Measurements from ENCODE around the gene TRMT44. TPM values are rescaled to one million over a fixed set of nuclear protein-coding genes. Genes with fewer than 3 reads are reported as not detected.
"Not testable (repeated sequence)": the region's sequence is repeated elsewhere in the genome, so short reads cannot be mapped to it uniquely, and the experiment has no call there.

TRMT44 gene
- total RNA-seq, 1 donor from 2014 or later: 29.5 TPM

GRCh38 chr4:8513080-8513479, 72.5 kb downstream of the TRMT44 start:
- not testable (repeated sequence) for DNase-seq (ENCODE audit: low spot score)

GRCh38 chr4:8513931-8514330, 73.4 kb downstream of the TRMT44 start:
- no peak for DNase-seq (ENCODE audit: low spot score)

GRCh38 chr4:8514391-8514790, 73.8 kb downstream of the TRMT44 start:
- no peak for DNase-seq (ENCODE audit: low spot score)

- DNase-seq (ENCODE audit: low spot score): no peak
These were observed 74.9 kb downstream of the TRMT44 start for GRCh38 chr4:8515316-8516060.

GRCh38 chr4:8516061-8516573, 75.5 kb downstream of the TRMT44 start:
- DNase-seq (ENCODE audit: low spot score): no peak

GRCh38 chr4:8516996-8517550, 76.5 kb downstream of the TRMT44 start:
- no peak for DNase-seq (ENCODE audit: low spot score)

GRCh38 chr4:8517946-8518345, 77.4 kb downstream of the TRMT44 start:
- no peak for DNase-seq (ENCODE audit: low spot score)

- no peak for DNase-seq (ENCODE audit: low spot score)
These were observed 81.9 kb downstream of the TRMT44 start for GRCh38 chr4:8522160-8523120.

- no peak for DNase-seq (ENCODE audit: low spot score)
These were observed 82.6 kb downstream of the TRMT44 start for GRCh38 chr4:8523175-8523574.

GRCh38 chr4:8523766-8524165, 83.2 kb downstream of the TRMT44 start:
- no peak for DNase-seq (ENCODE audit: low spot score)

GRCh38 chr4:8524595-8525382, 84.2 kb downstream of the TRMT44 start:
- DNase-seq (ENCODE audit: low spot score): no peak

- no peak for DNase-seq (ENCODE audit: low spot score)
These were observed 85.0 kb downstream of the TRMT44 start for GRCh38 chr4:8525383-8526120.

Other genes starting within 250 kb of the TRMT44 start
- 87.0 TPM for gene SH3TC1, start 241.5 kb upstream of the TRMT44 start, total RNA-seq
- gene HTRA3, start 171.0 kb upstream of the TRMT44 start, total RNA-seq: 17.5 TPM
- 49.5 TPM for gene ACOX3, start 54 bp upstream of the TRMT44 start, total RNA-seq
- 1.4 TPM for gene GPR78, start 139.6 kb downstream of the TRMT44 start, total RNA-seq
- gene CPZ, start 152.0 kb downstream of the TRMT44 start, total RNA-seq: 7.4 TPM

Data from ureter (tissue), 1 donor.